Fibroblast of lung (primary cell): ENCODE measurements around the gene FAM81B. TPM values are rescaled to one million over a fixed set of nuclear protein-coding genes. Genes with fewer than 3 reads are reported as not detected.

Experiments used
- DNase-seq, 2 donors: peaks; one replicate each; pipeline versions ENCODE4 v3.0.0 to v3.0.0-alpha.2; 2010; ENCODE audit warnings: low read depth in 2 of 2
- H2AFZ ChIP-seq: 2 replicates; pipeline ENCODE4 v1.5.1; 2012; ENCODE audit warnings: low read length, control low read depth, inconsistent platforms
- H3K27ac ChIP-seq: 2 replicates; pipeline ENCODE4 v1.5.1; 2011; ENCODE audit warnings: low read length, control low read depth; ENCODE audit not compliant: insufficient read depth
- H3K27me3 ChIP-seq: 2 replicates; pipeline ENCODE4 v1.5.1; 2011; ENCODE audit warnings: mild to moderate bottlenecking, low read length; ENCODE audit not compliant: control insufficient read depth, insufficient read depth
- H3K36me3 ChIP-seq: 2 replicates; pipeline ENCODE4 v1.5.1; 2011; ENCODE audit warnings: low read length; ENCODE audit not compliant: control insufficient read depth, insufficient read depth
- H3K4me1 ChIP-seq: 2 replicates; pipeline ENCODE4 v1.5.1; 2011; ENCODE audit warnings: low read length; ENCODE audit not compliant: control insufficient read depth, insufficient read depth; ENCODE audit errors: extremely low read depth
- H3K4me2 ChIP-seq: 2 replicates; pipeline ENCODE4 v1.5.1; 2011; ENCODE audit warnings: low read length, control low read depth; ENCODE audit not compliant: insufficient read depth; ENCODE audit errors: extremely low read depth
- H3K4me3 ChIP-seq, 4 experiments: fragments of 200-600 bp in 1 of 4; sonication (generic) in 1 of 4; replicated peaks in 1 of 4; 2 replicates each; pipeline ENCODE4 v1.5.1; 2011 to 2016; ENCODE audit warnings: low read length in 4 of 4, low read depth in 3 of 4, mild to moderate bottlenecking in 3 of 4, control low read depth in 2 of 4, inconsistent platforms in 1 of 4, mixed read lengths in 1 of 4; ENCODE audit not compliant: insufficient read depth in 1 of 4; ENCODE audit errors: control extremely low read depth in 1 of 4
- H3K79me2 ChIP-seq: 2 replicates; pipeline ENCODE4 v1.5.1; 2012; ENCODE audit warnings: mild to moderate bottlenecking, low read length, inconsistent platforms; ENCODE audit not compliant: control insufficient read depth, insufficient read depth
- H3K9ac ChIP-seq: 2 replicates; pipeline ENCODE4 v1.5.1; 2011; ENCODE audit warnings: mild to moderate bottlenecking, low read length, control low read depth; ENCODE audit not compliant: insufficient read depth
- H3K9me3 ChIP-seq: 2 replicates; pipeline ENCODE4 v1.5.1; 2012; ENCODE audit warnings: low read depth, low read length; ENCODE audit not compliant: control insufficient read depth, insufficient read depth
- H4K20me1 ChIP-seq: 2 replicates; pipeline ENCODE4 v1.5.1; 2011; ENCODE audit warnings: low read length; ENCODE audit not compliant: control insufficient read depth, insufficient read depth; ENCODE audit errors: extremely low read depth
- CTCF ChIP-seq, 2 donors: IDR thresholded peaks in 1 of 2; conservative IDR thresholded peaks in 1 of 2; 1 replicate in 1 of 2; 2 replicates in 1 of 2; pipeline ENCODE4 v1.5.1; 2011 to 2012; ENCODE audit warnings: low read length in 2 of 2, control low read depth in 1 of 2, inconsistent platforms in 1 of 2, low read depth in 1 of 2, mild to moderate bottlenecking in 1 of 2
- EZH2 ChIP-seq: IDR thresholded peaks from 2 replicates; pipeline ENCODE4 v1.5.1; 2012; ENCODE audit warnings: low read length, control low read depth, mild to moderate bottlenecking; ENCODE audit errors: missing control alignments
- polyA plus RNA-seq, 2 donors: library from polyadenylated mRNA; depleted of rRNA in 1 of 2; stranded (reverse) in 1 of 2; unstranded in 1 of 2; fragments of >200 nt; gene quantifications; 2 replicates each; pipeline ENCODE4 v1.2.1, GENCODE V29; 2011 to 2012; ENCODE audit warnings: missing spikeins in 1 of 2
- total RNA-seq: library from RNA; depleted of rRNA; stranded (reverse); fragments of >200 nt; gene quantifications from 2 replicates; pipeline ENCODE4 v1.2.1, GENCODE V29; 2014

Gene FAM81B
- total and polyA plus RNA-seq, 2 donors (not counting 1 experiment from before 2014, with no cell fraction given): not detected

GRCh38 chr5:95379133-95379532, 12.0 kb upstream of the FAM81B start:
- no peak for DNase-seq
- no peaks in the 10 kb centered on the region for H3K9me3 ChIP-seq
- no peak overlapping the region for H3K27ac ChIP-seq
- no peak overlapping the region for H3K4me3 ChIP-seq
- H3K36me3 ChIP-seq: no peaks in the 10 kb centered on the region
- H3K79me2 ChIP-seq: no peaks in the 10 kb centered on the region
- TF ChIP-seq CTCF (conservative IDR thresholded peaks at IDR 0.05 in 1 of 2, IDR thresholded peaks at IDR 0.05 in 1 of 2; ENCODE audit: low read depth in 1 of 2, low read length in 2 of 2): no peak
- no peak overlapping the region for H2AFZ ChIP-seq
- no peaks in the 10 kb centered on the region for H3K4me1 ChIP-seq
- H3K9ac ChIP-seq: no peak overlapping the region
- H3K4me2 ChIP-seq: no peak overlapping the region
- H3K27me3 ChIP-seq: no peaks in the 10 kb centered on the region
- no peaks in the 10 kb centered on the region for H4K20me1 ChIP-seq

- no peak for TF ChIP-seq CTCF (conservative IDR thresholded peaks at IDR 0.05 in 1 of 2, IDR thresholded peaks at IDR 0.05 in 1 of 2; ENCODE audit: low read depth in 1 of 2, low read length in 2 of 2)
- no peak for TF ChIP-seq EZH2
- Histone ChIP-seq H3K4me3 (no peak overlapping the region), H3K4me2 (no peak overlapping the region), H3K79me2 (no peaks in the 10 kb centered on the region), H3K9ac (no peak overlapping the region), H3K27me3 (no peaks in the 10 kb centered on the region), H3K27ac (no peak overlapping the region), H3K9me3 (no peaks in the 10 kb centered on the region), H3K4me1 (no peaks in the 10 kb centered on the region), H2AFZ (no peak overlapping the region), H4K20me1 (no peaks in the 10 kb centered on the region), H3K36me3 (no peaks in the 10 kb centered on the region)
- no peak for DNase-seq
Measured at GRCh38 chr5:95380103-95380628, 11.0 kb upstream of the FAM81B start.

- no peak overlapping the region for H3K4me3 ChIP-seq
- TF ChIP-seq EZH2 (no peak), CTCF (conservative IDR thresholded peaks at IDR 0.05 in 1 of 2, IDR thresholded peaks at IDR 0.05 in 1 of 2; ENCODE audit: low read depth in 1 of 2, low read length in 2 of 2) (no peak)
- no peaks in the 10 kb centered on the region for H3K79me2 ChIP-seq
- no peaks in the 10 kb centered on the region for H3K9me3 ChIP-seq
- H3K9ac ChIP-seq: no peak overlapping the region
- no peak overlapping the region for H3K27ac ChIP-seq
- H3K4me2 ChIP-seq: no peak overlapping the region
- no peaks in the 10 kb centered on the region for H4K20me1 ChIP-seq
- no peaks in the 10 kb centered on the region for H3K27me3 ChIP-seq
- no peaks in the 10 kb centered on the region for H3K36me3 ChIP-seq
- DNase-seq: no peak
- H2AFZ ChIP-seq: no peak overlapping the region
- H3K4me1 ChIP-seq: no peaks in the 10 kb centered on the region
Measured at GRCh38 chr5:95382801-95383200, 8.4 kb upstream of the FAM81B start.
